Sigmoid colon (tissue), 3 donors: Measurements from ENCODE around the gene TP53I13.

ENCODE experiments used
- CTCF ChIP-seq, 4 experiments: fragments of 450-650 bp in 3 of 4; fragments of 200-600 bp in 1 of 4; IDR thresholded peaks; one replicate each; pipeline ENCODE4 v1.5.1; 2016 to 2019; ENCODE audit warnings: antibody characterized with exemption in 4 of 4, mild to moderate bottlenecking in 3 of 4, moderate library complexity in 2 of 4
- POLR2A ChIP-seq, 2 donors: fragments of 450-650 bp; IDR thresholded peaks; one replicate each; pipeline ENCODE4 v1.6.1; 2016; ENCODE audit warnings: antibody characterized with exemption in 2 of 2, mild to moderate bottlenecking in 2 of 2, moderate library complexity in 2 of 2

GRCh38 chr17:29595107-29595942 is 26.8 kb downstream of the TP53I13 start:
- TF ChIP-seq CTCF (IDR thresholded peaks at IDR 0.05), result no peak
- no peak for TF ChIP-seq POLR2A (IDR thresholded peaks at IDR 0.05)
